ENCODE measurements around the gene LCE3A. TPM values are rescaled to one million over a fixed set of nuclear protein-coding genes. Genes with fewer than 3 reads are reported as not detected.
"Not testable (repeated sequence)": the region's sequence is repeated elsewhere in the genome, so short reads cannot be mapped to it uniquely, and the experiment has no call there.

LCE3A gene
- total RNA-seq, 1 donor from 2014 or later = not detected

- H3K4me1 ChIP-seq = no peaks in the 10 kb centered on the region
- intact Hi-C loops (cut with micrococcal nuclease) = no loop called here
- no peak within 1 kb of the TSS for H3K27ac ChIP-seq (replicated peaks)
- no peaks in the 10 kb centered on the region for H3K36me3 ChIP-seq
- H3K4me3 ChIP-seq = no peak within 1 kb of the TSS
- H3K9me3 ChIP-seq (replicated peaks) = peaks cover 28% of the 10 kb centered on the region
- no peak for TF ChIP-seq CTCF (IDR thresholded peaks at IDR 0.05; ENCODE audit: borderline replicate concordance)
- no peak for DNase-seq
- H3K27me3 ChIP-seq (ENCODE audit: low read depth) = peaks cover 11% of the 10 kb centered on the region
Measured at GRCh38 chr1:152599934-152600333, 23.0 kb downstream of the LCE3A start, which contains the start of gene LCE3C. LCE3C (plus strand) TSS chr1:152600234; CDS start chr1:152600732, 498 bp downstream.

GRCh38 chr1:152596986-152597385 is 25.9 kb downstream of the LCE3A start:
- no peaks in the 10 kb centered on the region for H3K4me1 ChIP-seq
- no peak for DNase-seq
- no peak overlapping the region for H3K4me3 ChIP-seq
- intact Hi-C loops (cut with micrococcal nuclease) = no loop called here
- no peaks in the 10 kb centered on the region for H3K36me3 ChIP-seq
- H3K9me3 ChIP-seq (replicated peaks) = peaks cover 52% of the 10 kb centered on the region
- H3K27me3 ChIP-seq (ENCODE audit: low read depth) = peaks cover 11% of the 10 kb centered on the region
- no peak for TF ChIP-seq CTCF (IDR thresholded peaks at IDR 0.05; ENCODE audit: borderline replicate concordance)
- H3K27ac ChIP-seq (replicated peaks) = no peak overlapping the region

GRCh38 chr1:152585586-152585985 is 37.3 kb downstream of the LCE3A start:
- no peak overlapping the region for H3K27ac ChIP-seq (replicated peaks)
- DNase-seq = no peak
- intact Hi-C loops (cut with micrococcal nuclease) = no loop called here
- no peak for TF ChIP-seq CTCF (IDR thresholded peaks at IDR 0.05; ENCODE audit: borderline replicate concordance)
- peaks cover 26% of the 10 kb centered on the region for H3K9me3 ChIP-seq (replicated peaks)
- H3K36me3 ChIP-seq = no peaks in the 10 kb centered on the region
- no peaks in the 10 kb centered on the region for H3K4me1 ChIP-seq
- no peaks in the 10 kb centered on the region for H3K27me3 ChIP-seq (ENCODE audit: low read depth)
- H3K4me3 ChIP-seq = no peak overlapping the region

- H3K27me3 ChIP-seq (ENCODE audit: low read depth) = peaks cover 5% of the 10 kb centered on the region
- H3K27ac ChIP-seq (replicated peaks) = no peak overlapping the region
- no peaks in the 10 kb centered on the region for H3K36me3 ChIP-seq
- H3K9me3 ChIP-seq (replicated peaks) = peaks cover 14% of the 10 kb centered on the region
- TF ChIP-seq CTCF (IDR thresholded peaks at IDR 0.05; ENCODE audit: borderline replicate concordance) = no peak
- DNase-seq = no peak
- intact Hi-C loops (cut with micrococcal nuclease) = no loop called here
- no peaks in the 10 kb centered on the region for H3K4me1 ChIP-seq
- H3K4me3 ChIP-seq = no peak overlapping the region
Measured at GRCh38 chr1:152582647-152583046, 40.3 kb downstream of the LCE3A start.

GRCh38 chr1:152580433-152580832 is 42.5 kb downstream of the LCE3A start, which contains the start of gene LCE3D:
LCE3D (minus strand) TSS chr1:152580516; CDS start chr1:152579936, 580 bp downstream.
- Histone ChIP-seq H3K4me1 (no peaks in the 10 kb centered on the region), H3K36me3 (no peaks in the 10 kb centered on the region), H3K4me3 (no peak within 1 kb of the TSS), H3K9me3 (replicated peaks) (peaks cover under 1% of the 10 kb centered on the region), H3K27me3 (ENCODE audit: low read depth) (peaks cover 5% of the 10 kb centered on the region), H3K27ac (replicated peaks) (no peak within 1 kb of the TSS)
- DNase-seq = no peak
- no peak for TF ChIP-seq CTCF (IDR thresholded peaks at IDR 0.05; ENCODE audit: borderline replicate concordance)
- intact Hi-C loops (cut with micrococcal nuclease) = no loop called here

- H3K9me3 ChIP-seq (replicated peaks); H3K27me3 ChIP-seq (ENCODE audit: low read depth); H3K27ac ChIP-seq (replicated peaks); H3K4me1 ChIP-seq; H3K36me3 ChIP-seq; intact Hi-C loops (cut with micrococcal nuclease); DNase-seq; H3K4me3 ChIP-seq: not testable (repeated sequence)
Measured at GRCh38 chr1:152579526-152579925, 43.4 kb downstream of the LCE3A start.

Data from left ventricle myocardium inferior (tissue), 1 donor.